RWPE2 (cell line): ENCODE results near the gene MYO18A.

Experiments used
- ATAC-seq: fragments of 200-7000 bp; cut with Tn5 transposase; 3 replicates; pipeline ENCODE4 v1.9.1; 2021; ENCODE audit warnings: low read depth
- DNase-seq: peaks from one replicate; pipeline ENCODE4 v3.0.0-alpha.2; 2020; ENCODE audit warnings: low spot score
- H3K27ac ChIP-seq: fragments of 450-650 bp; 2 replicates; pipeline ENCODE4 v1.5.1; 2017; ENCODE audit warnings: mild to moderate bottlenecking; ENCODE audit not compliant: poor library complexity, severe bottlenecking
- H3K27me3 ChIP-seq: fragments of 250-450 bp; sonication (Bioruptor Pico); 2 replicates; pipeline ENCODE4 v1.5.1; 2021; ENCODE audit warnings: mild to moderate bottlenecking, moderate library complexity; ENCODE audit not compliant: insufficient read depth, poor library complexity, severe bottlenecking
- H3K36me3 ChIP-seq: fragments of 250-450 bp; sonication (Bioruptor Pico); 2 replicates; pipeline ENCODE4 v1.5.1; 2020; ENCODE audit warnings: low read depth, mild to moderate bottlenecking, moderate library complexity
- H3K4me1 ChIP-seq: fragments of 250-450 bp; sonication (Bioruptor Pico); 2 replicates; pipeline ENCODE4 v1.5.1; 2021; ENCODE audit warnings: mild to moderate bottlenecking, moderate library complexity; ENCODE audit not compliant: insufficient read depth, poor library complexity, severe bottlenecking
- H3K4me3 ChIP-seq: fragments of 250-450 bp; sonication (Bioruptor Pico); 2 replicates; pipeline ENCODE4 v1.5.1; 2021; ENCODE audit warnings: mild to moderate bottlenecking, moderate library complexity; ENCODE audit not compliant: severe bottlenecking
- H3K9me3 ChIP-seq: fragments of 250-450 bp; sonication (Bioruptor Pico); 2 replicates; pipeline ENCODE4 v1.5.1; 2021; ENCODE audit warnings: mild to moderate bottlenecking, moderate library complexity; ENCODE audit not compliant: severe bottlenecking
- TF ChIP-seq, protein P1 (sequence below): fragments of 450-650 bp; IDR thresholded peaks from one replicate; pipeline ENCODE4 v1.5.1; 2017; ENCODE audit warnings: mild to moderate bottlenecking, moderate library complexity; ENCODE audit not compliant: poor library complexity, severe bottlenecking

Gene MYO18A

GRCh38 chr17:29140631-29141513, 39.3 kb downstream of the MYO18A start:
- Histone ChIP-seq H3K4me1 (peaks cover 20% of the 10 kb centered on the region), H3K9me3 (no peaks in the 10 kb centered on the region), H3K27ac (peak overlapping the region; percentile 12), H3K4me3 (no peak overlapping the region), H3K27me3 (no peaks in the 10 kb centered on the region), H3K36me3 (peaks cover 17% of the 10 kb centered on the region; the same call in 1 of the 2 replicates)
- TF ChIP-seq, protein P1, sequence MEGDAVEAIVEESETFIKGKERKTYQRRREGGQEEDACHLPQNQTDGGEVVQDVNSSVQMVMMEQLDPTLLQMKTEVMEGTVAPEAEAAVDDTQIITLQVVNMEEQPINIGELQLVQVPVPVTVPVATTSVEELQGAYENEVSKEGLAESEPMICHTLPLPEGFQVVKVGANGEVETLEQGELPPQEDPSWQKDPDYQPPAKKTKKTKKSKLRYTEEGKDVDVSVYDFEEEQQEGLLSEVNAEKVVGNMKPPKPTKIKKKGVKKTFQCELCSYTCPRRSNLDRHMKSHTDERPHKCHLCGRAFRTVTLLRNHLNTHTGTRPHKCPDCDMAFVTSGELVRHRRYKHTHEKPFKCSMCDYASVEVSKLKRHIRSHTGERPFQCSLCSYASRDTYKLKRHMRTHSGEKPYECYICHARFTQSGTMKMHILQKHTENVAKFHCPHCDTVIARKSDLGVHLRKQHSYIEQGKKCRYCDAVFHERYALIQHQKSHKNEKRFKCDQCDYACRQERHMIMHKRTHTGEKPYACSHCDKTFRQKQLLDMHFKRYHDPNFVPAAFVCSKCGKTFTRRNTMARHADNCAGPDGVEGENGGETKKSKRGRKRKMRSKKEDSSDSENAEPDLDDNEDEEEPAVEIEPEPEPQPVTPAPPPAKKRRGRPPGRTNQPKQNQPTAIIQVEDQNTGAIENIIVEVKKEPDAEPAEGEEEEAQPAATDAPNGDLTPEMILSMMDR: no peak
- DNase-seq (no peak), ATAC-seq (no peak)

GRCh38 chr17:29140051-29140621, 40.1 kb downstream of the MYO18A start:
- peaks cover 17% of the 10 kb centered on the region; the same call in 1 of the 2 replicates for H3K36me3 ChIP-seq
- H3K4me3 ChIP-seq: no peak overlapping the region
- H3K4me1 ChIP-seq: peaks cover 20% of the 10 kb centered on the region
- peak overlapping the region; percentile 12 for H3K27ac ChIP-seq
- peak; percentile 92 for ATAC-seq
- TF ChIP-seq, protein P1: no peak
- no peaks in the 10 kb centered on the region for H3K9me3 ChIP-seq
- peak; percentile 77 for DNase-seq
- H3K27me3 ChIP-seq: no peaks in the 10 kb centered on the region

GRCh38 chr17:29138971-29139691, 41.1 kb downstream of the MYO18A start:
- H3K27ac ChIP-seq: no peak overlapping the region
- peaks cover 21% of the 10 kb centered on the region for H3K4me1 ChIP-seq
- ATAC-seq: no peak

GRCh38 chr17:29138184-29138955, 41.8 kb downstream of the MYO18A start:
- ATAC-seq: no peak
- DNase-seq: no peak

More at GRCh38 chr17:29138971-29139691, 41.1 kb downstream of the MYO18A start:
- DNase-seq: no peak
- H3K9me3 ChIP-seq: no peaks in the 10 kb centered on the region
- no peak overlapping the region for H3K4me3 ChIP-seq
- peaks cover 13% of the 10 kb centered on the region; the same call in 1 of the 2 replicates for H3K36me3 ChIP-seq
- TF ChIP-seq, protein P1: no peak
- H3K27me3 ChIP-seq: no peaks in the 10 kb centered on the region

More at GRCh38 chr17:29138184-29138955, 41.8 kb downstream of the MYO18A start:
- peaks cover 28% of the 10 kb centered on the region for H3K4me1 ChIP-seq
- no peaks in the 10 kb centered on the region for H3K27me3 ChIP-seq
- peaks cover 13% of the 10 kb centered on the region; the same call in 1 of the 2 replicates for H3K36me3 ChIP-seq
- H3K9me3 ChIP-seq: no peaks in the 10 kb centered on the region
- H3K4me3 ChIP-seq: no peak overlapping the region
- H3K27ac ChIP-seq: no peak overlapping the region
- TF ChIP-seq, protein P1: no peak
